Uterus (tissue), 2 donors: ENCODE results near the gene AKT2.

ENCODE experiments used
- POLR2A ChIP-seq, 2 donors: fragments of 450-650 bp; IDR thresholded peaks; one replicate each; pipeline ENCODE4 v1.6.1; 2016; ENCODE audit warnings: antibody characterized with exemption in 2 of 2, mild to moderate bottlenecking in 1 of 2, moderate library complexity in 1 of 2
- TF ChIP-seq, protein P1 (sequence below), 4 experiments: fragments of 200-600 bp in 2 of 4; fragments of 450-650 bp in 2 of 4; sonication (generic) in 2 of 4; IDR thresholded peaks; one replicate each; pipeline ENCODE4 v1.5.1; 2016 to 2019; ENCODE audit warnings: antibody characterized with exemption in 4 of 4, mild to moderate bottlenecking in 2 of 4, moderate library complexity in 1 of 4

DNA sequence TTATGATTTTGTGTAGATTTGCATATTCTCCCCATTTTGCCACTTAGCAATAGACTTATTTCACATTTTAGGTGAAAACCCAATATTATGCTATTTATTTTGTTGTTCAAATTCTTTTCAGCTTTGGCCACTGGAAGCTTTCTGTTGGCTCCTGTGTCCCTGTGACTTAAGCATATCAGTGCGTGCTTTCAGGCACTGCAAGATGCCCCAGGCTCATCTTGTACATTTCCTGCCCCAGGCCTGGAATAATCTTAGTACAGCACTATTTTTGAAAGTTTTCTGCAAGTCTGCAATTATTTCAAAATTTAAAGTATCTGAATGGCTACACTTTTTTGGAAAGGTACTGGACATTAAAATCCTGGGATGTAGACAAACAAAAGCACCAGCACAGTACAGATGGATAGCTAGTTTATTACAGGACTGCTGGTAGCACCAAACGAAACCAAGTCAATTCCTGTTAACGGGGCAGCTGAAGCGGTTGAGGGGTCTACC, 55.2 kb downstream of the AKT2 start:
- TF ChIP-seq, protein P1, sequence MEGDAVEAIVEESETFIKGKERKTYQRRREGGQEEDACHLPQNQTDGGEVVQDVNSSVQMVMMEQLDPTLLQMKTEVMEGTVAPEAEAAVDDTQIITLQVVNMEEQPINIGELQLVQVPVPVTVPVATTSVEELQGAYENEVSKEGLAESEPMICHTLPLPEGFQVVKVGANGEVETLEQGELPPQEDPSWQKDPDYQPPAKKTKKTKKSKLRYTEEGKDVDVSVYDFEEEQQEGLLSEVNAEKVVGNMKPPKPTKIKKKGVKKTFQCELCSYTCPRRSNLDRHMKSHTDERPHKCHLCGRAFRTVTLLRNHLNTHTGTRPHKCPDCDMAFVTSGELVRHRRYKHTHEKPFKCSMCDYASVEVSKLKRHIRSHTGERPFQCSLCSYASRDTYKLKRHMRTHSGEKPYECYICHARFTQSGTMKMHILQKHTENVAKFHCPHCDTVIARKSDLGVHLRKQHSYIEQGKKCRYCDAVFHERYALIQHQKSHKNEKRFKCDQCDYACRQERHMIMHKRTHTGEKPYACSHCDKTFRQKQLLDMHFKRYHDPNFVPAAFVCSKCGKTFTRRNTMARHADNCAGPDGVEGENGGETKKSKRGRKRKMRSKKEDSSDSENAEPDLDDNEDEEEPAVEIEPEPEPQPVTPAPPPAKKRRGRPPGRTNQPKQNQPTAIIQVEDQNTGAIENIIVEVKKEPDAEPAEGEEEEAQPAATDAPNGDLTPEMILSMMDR (IDR thresholded peaks at IDR 0.05), result no peak
- TF ChIP-seq POLR2A (IDR thresholded peaks at IDR 0.05), result no peak
